ENCODE results near the gene P3H4.

The P3H4 gene

DNA sequence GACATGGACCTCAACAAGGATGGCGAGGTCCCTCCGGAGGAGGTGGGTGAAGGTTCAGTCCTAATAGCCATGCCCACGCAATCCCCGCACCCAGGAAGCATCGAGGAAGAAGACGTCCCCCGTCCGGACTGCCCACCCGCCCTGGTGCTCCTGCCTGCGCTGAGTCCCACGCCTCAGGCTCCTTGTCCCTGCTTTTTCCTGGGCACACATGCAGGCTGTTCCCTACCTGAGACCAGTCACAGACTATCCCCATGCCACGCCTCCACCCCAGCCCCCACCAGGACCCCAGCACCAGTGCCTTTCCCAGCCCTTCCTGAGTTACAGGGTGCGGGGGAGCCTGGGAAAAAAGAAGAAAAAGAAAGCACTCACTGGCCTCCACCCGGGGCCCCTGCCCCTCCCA is 10.0 kb upstream of the P3H4 start:
- DNase-seq (ENCODE audit: low read depth), result no peak

DNA sequence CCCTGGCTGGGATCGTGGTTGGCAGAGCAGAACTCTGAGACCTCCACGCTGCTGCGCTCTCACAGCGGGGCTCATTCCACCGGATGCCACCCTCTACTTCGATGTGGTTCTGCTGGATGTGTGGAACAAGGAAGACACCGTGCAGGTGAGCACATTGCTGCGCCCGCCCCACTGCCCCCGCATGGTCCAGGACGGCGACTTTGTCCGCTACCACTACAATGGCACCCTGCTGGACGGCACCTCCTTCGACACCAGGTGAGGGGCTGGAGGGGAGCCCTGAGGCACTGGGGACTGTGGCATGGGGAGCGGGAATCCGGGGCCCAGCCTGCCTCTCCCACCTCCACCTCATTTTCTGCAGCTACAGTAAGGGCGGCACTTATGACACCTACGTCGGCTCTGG is 6.3 kb upstream of the P3H4 start:
- no peak for DNase-seq (ENCODE audit: low read depth)

DNA sequence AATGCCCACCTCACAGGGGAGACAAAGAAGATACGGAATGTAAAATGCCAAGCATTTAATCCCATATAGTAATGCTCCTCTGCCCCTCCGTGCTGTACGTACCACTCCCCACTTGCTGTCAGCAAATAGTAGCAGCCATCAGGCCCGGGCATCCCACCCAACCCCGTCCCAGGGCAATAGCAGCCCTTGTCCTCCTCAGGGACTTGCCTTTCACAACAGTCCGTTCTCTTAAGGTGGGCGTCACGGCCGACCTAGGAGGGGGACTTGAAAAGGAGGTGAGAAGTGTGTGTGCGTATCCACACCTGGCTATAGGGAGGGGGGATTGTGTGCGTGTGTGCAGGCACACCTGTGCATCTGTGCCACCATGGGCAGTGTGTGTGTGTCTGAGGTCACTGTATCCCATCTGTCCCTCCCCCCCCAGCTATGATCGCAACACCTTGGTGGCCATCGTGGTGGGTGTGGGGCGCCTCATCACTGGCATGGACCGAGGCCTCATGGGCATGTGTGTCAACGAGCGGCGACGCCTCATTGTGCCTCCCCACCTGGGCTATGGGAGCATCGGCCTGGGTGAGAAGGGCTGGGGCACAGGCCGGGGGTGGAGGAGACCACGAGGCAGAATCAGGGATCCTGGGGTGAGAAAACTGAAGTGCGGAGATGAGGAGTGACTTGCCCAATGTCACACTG is 5.0 kb upstream of the P3H4 start:
- no peak for DNase-seq (ENCODE audit: low read depth)

DNA sequence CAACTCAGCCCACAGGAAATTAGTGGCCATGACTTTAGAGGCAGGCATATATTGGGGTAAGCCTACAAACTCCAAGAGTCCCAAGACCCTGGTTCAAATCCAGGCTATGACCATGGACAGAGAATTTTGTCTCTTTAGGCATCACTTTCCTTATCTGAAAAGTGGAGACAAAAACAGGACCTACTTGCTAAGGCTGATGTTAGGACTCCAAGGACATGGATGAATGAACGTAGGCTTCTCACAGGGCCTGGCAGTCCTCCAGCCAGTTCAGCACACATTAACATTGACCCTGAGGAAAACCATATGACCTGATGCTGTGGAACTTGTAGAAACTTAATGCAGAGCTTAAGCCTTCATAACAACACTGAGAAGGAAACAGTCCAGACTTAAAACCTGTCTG is 2.4 kb upstream of the P3H4 start:
- peak; percentile 67 for DNase-seq (ENCODE audit: low read depth)

DNA sequence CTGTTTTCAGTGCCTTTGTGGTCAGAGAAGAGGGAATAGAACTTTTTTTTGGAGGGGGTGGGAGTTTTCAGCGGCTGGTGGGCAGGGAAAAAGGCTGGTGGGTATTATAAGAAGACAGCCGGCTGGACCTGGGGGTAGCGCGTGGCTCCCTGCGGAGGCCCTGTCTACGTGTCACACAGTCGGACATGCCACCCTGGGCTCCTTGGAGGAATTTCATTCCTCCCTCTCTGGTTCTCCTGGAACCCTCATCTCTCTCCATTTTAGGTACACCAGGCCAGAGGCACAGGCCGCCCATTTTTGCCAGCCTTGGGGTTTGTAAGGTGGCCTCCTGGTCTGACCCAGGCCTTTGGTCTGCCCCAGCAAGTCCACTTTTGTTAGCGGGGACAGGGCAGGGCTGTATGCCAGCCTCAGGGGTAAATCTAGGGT is 2.0 kb upstream of the P3H4 start:
- DNase-seq (ENCODE audit: low read depth), result no peak

DNA sequence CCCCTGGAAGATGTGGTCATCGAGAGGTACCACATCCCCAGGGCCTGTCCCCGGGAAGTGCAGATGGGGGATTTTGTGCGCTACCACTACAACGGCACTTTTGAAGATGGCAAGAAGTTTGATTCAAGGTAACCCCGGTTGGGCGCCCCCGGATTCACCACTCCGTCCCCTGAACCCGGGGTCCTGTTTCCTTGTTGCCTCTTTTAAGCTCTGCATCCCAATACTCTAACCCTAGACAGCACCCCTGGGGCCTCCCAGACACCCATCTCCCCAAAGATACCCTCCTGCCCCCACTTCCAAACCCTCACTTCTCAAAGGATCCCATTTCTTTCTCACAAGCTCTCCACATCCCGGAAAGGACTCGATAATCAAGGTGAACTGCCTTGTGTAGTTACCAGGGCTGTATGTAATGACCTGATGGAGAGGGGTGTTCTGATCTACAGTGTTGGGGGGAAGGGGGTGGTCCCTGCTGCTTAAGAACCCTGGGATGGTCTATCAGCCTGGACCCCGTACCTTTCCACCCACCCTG is 1.5 kb upstream of the P3H4 start:
- no peak for DNase-seq (ENCODE audit: low read depth)

DNA sequence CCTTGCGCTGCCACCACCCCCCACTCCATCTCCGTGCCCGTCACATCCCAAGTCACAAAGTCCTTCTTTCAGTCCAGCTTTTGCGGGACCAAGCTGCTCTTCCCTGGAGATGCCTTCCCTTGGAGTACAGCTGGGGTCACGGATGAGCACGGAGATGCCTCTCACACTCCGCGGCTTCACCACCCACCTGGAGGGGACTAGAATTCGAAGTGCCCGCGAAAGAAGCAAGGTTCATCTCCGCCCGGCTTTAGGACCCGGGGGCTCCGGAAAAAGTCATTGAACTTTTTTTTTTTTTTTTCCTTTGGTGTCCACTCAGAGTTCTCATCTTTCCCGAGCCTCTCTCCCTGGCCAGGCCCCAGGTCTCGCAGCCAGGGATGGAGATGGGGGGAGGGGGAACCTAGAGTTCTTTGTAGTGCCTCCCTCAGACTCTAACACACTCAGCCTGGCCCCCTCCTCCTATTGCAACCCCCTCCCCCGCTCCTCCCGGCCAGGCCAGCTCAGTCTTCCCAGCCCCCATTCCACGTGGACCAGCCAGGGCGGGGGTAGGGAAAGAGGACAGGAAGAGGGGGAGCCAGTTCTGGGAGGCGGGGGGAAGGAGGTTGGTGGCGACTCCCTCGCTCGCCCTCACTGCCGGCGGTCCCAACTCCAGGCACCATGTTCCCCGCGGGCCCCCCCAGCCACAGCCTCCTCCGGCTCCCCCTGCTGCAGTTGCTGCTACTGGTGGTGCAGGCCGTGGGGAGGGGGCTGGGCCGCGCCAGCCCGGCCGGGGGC is 817 bp upstream of the P3H4 start, which contains the start of gene FKBP10:
FKBP10 (plus strand) TSS at position 624 of the 771 bp plus-strand sequence; CDS start at position 655, 31 bp downstream.
- peak; percentile 84 for DNase-seq (ENCODE audit: low read depth)

DNA sequence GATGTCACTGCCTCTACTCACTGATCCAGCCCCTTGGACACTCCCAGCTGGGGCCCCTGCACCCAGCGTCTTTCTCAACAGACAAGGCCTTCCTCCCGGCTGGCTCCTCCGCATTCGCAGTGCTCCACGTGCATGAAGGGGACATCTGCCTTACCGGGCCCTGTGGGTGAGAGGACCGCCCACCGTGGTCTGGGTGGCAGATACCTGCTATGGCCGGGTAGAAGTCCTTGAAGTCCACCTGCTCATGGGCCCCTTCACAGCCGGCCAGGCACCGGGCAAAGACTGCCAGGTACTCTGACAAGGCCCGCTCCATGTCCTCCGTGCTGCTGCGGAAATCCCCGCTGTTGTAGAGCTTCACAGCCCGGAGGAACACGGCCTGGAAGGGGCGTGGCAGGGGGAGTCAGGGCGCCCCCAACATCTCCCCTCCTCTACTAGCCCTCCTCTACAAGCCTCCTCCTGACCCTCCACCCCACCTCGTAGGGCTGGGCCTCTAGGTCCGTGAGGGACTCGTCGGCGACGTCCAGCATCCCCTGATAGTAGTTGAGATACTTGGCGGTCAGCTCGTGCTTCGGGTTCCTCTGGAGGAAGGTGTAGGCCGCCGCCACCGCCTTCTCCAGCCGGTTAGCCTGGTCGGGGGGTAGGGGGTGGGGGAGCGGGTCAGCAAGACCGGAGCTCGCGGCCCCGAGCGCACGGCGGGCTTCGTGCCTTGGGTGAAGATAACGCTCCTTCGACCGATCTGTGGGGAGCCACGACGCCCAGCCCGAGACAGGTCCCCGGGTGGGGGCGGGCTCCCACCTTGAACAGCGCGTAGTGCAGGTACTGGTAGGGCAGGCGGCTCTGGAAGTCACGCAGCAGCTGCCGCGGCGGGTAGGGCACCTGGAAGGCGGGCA is 845 bp downstream of the P3H4 start:
- peak; percentile 29 for DNase-seq (ENCODE audit: low read depth)

DNA sequence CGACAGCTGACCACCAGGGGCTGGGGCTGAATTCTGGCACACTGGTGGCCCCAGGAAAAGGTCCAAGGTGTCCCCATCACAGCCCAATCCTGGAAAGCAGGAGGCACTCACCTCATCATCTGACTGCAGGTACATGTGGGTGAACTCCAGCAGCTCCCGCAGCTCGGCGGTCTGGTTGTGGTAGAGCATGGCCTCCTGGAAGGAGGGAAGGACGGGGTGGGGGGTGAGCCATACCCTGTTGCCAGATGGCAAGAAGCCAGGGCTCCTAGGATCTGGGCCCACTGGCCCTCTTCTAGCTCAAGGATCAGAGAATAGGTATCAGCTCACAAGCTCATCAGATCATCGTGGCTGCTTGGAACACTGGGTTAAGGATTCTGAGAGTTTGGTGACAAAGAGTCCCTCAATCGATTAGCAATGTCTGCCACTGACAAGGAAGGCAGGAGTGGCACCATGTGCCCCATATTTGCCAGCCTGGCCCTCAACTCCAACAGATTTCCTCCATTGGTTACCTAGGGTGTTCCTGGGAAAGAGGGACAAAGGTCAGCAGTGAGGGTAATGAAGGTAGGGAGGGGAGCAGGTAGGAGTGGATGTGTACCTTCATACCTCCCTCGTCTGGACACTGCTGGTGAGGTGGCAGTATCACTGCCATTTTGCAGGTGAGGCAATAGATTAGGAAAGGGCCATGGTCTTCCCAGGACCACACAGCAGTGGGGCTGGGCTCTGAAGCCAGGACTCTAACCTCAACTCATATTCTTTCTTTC is 4.9 kb downstream of the P3H4 start:
- DNase-seq (ENCODE audit: low read depth), result no peak

DNA sequence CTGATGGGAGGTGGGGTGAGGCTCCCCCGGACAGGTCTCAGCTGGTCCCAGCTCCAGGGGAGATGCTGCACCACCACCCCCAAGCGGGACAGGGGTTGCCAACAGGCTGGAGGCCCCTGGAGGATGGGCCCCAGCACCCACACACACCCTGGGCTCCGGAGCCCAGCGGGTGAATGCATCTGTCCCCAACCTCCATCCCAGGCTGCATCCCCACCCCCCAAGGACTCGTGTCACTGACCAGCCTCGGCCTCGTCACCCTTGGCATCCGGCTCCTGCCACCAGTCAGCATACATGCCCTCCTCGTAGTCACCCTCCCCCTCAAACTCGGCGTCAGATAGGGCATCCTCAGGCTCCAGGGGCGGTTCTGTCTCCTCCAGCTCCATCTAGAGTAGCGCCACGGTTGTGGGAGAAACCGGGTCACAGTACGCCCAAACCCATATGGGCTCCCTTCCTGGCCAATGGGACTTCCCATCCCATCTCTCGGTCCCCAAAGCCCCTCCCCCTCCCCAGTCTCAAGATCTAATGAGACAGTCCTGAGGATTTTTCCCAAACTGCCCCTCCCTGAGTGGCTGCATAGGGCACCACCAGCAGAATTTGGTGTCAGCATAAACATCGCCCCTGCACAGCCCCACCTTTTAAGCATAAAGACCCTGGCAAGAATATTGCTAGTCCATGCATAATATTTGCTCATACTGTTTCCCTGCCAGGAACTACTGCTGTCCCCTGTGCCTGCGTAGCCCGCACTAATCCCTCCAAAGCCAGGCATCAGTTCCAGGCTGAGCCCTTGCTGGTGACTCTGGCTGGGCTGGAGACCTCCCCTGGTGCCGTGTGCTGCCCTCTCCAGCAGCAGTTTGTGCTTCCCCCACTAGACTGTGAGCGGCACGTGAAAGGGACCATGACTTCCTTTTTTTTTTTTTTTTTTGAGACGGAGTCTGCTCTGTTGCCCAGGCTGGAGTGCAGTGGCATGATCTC is 8.4 kb downstream of the P3H4 start:
- no peak for DNase-seq (ENCODE audit: low read depth)

DNA sequence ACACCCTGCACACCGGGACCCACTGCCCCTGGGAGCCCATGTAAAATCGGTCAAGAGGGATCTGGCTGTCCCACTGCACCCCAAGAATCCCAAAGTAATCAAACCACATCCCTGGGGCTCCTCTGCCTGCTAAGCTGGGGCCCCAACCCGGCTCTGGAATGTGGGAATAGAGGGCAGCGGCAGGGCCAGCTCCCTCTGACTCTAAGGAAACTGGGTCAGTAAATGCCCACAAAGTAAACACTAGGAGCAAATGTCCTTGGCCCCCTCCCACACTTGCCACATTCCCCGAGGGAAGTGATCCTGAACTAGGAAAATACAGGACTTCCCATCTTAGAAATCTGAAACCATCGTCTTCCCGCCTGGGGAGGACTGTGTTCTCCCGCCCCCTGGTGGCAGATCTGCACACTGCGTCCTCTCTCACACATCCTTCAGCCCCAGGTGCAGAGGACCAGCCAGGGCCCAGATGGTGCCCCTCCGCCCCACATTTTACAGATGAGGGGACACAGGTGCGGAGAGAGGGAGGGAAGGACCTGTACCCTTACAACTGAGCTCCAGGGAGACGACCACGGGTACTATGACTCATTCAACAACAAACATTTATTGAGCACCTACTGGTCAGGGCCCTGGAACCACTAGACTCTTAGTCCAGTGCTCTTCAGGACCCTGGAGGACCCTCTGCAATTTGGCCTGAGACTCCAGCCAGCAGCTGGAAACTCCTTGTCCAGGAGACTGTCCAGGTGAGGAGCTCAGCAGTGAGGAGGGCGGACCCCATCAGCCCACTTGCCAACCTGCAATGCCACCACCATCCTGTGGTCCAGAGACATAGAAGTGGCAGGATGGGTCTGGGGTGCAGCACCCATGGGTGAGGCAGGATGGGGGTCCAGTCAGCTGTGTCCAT is 10.1 kb downstream of the P3H4 start:
- DNase-seq (ENCODE audit: low read depth), result peak; percentile 59

DNA sequence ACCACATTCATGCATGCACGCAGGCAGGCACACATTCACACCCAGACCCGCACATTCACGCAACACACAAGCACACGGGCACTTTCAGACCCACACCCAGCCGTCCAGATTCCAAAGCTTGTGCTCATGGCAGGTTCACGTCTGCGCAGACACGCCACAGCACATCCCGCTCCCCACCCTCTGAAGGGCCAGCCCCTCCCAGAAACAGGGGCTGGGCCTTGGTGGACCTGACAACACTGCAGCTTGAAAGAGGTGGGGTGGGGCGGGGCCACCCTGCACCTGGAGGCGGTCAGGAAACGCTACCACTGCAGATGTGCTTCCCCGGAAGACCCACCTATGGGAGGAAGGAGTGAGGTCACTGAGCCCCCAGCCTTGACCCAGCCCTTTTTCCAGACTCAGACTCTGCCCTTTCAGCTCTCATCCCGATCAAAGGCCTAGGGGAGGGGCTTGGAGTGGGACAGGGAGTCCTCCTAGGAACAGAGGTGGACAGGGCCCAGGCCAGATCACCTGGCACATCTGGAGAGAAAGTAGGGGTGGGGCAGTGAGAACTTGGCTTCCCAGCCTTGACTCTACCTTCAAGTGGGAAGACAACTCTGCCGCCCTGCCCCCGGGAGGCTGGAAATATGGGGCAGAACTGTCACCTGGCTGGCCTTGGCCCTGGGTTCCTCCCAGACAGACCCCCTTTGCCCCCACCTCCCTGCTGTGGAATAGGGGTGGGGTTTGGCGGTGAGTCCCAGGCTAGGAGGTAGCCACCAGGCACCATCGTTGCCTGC is 11.0 kb downstream of the P3H4 start:
- peak; percentile 51 for DNase-seq (ENCODE audit: low read depth)

DNA sequence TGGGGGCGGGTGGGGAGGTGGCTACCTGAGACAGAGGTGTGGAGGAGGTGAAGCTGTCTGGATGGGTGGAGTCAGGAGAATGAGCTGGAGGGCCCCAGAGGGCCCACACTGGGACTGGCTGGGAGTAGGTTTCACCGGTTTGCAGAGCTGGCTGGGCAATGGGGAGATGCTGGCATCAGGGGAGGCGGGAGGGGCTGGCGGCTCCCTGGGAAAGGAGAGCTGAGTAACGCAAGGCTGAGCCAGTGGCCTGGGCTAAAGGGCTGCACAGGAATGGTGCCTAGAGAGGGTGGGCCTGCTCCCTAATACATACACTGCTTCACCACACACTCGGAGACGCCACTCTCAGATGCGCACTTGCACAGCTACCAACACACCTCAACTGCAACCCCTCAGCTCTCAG is 12.4 kb downstream of the P3H4 start:
- DNase-seq (ENCODE audit: low read depth), result no peak

DNA sequence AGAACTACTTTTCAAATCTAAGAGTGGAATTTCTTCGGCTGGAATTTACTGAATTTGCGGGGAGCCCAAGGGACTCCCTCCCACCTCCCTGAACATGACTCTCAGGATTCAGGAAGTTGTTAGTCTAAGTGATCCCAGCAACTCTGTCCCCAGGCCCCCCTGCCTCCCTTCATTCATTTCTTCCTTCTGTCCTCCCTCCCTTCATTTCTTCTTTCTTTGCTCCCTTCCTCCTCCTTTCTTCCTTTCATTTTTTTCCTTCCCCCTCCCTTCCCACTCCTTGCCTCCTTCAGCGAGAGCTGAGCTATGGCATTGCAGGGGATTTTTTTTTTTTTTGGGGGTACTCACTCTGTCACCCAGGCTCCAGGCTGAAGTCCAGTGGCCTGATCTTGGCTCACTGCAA is 14.4 kb downstream of the P3H4 start:
- DNase-seq (ENCODE audit: low read depth), result no peak

DNA sequence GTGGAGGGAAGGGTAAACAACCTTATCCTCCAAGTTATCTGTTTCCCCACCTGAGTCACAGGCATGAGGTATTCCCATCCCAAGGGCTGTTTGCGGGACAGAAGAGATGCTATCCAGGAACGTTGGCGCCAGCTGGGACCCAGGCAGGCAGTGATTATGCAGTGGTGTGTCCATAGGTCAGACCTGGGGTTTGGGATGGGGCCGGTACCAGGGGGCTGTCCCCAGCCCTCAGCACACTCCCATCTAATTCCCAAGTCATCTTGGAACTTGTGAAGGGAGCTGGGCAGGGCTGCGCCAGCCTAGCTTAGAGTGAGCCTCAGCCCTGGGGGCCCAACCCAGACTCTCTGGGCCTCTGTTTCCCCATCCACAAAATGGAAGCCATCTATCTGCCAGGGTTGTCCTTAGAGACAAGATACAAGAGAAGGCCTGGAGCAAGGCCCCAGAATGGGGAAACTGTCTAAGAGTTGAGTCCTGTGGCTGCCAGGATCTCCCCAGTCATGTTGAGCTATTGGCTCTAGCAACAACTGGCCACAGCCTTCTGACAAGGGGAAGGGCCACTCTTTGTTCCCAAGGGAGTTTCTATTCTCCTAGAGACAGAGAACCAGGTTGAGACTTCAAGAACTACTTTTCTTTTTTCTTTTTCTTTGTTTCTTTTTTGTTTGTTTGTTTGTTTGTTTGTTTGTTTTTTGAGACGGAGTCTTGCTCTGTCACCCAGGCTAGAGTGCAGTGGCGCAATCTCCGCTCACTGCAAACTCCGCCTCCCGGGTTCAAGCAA is 15.4 kb downstream of the P3H4 start:
- no peak for DNase-seq (ENCODE audit: low read depth)

DNA sequence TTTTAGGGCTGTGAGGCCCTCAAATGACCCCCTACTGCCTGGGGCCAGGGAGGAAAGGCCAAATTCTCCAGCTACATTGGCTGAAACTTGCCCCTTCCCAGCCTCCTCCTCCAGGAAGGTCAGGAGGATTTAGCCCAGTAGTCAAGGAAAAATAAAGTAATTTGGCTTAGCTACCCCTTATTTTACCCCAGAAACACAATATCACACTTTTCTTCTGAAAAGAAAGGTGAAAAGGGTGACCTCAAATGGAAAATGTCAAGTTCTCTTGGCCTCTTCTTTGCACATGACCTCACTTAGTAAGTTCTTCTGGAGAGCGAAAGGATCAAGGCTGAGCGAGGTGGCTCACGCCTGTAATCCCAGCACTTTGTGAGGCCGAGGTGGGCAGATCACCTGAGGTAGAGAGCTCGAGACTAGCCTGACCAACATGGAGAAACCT is 17.2 kb downstream of the P3H4 start:
- no peak for DNase-seq (ENCODE audit: low read depth)

DNA sequence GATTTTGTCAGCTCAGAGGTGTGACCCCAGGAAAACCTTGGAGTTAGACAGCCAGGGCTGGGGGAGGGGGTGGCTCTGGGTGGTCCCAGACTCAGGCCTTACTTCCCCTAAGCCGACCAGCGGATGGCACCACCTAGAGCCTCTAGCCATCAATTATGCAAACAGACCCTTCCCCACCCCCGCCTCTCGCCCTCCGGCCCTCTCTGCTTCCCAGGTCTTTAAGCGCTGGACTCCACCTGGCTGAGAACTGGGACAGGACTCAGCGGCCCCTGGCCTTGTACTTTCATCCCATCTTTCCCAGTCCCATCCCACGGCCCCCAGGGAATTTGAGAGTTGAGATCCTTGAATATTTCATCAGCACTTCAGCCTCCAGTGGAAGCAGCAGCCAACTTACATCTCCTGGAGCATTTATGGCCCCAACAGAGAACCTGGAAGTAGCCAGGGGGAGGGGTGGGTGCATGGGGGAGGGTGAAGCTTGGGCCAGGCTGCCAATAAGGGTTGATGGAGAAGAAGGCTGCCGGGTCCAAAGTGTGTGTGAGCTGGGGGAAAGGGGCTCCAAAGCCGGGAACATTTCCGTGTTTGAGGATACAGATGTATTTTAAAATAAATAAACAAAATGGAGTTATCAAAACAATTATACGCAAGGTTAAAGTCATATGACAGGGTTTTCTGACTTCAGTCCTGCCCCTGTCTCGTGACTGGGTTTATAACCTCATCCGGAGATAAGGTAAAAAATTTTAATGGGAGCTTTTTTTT is 17.8 kb downstream of the P3H4 start:
- DNase-seq (ENCODE audit: low read depth), result no peak
